IMR-90 (cell line): ENCODE data around the gene HUWE1. TPM values are rescaled to one million over a fixed set of nuclear protein-coding genes. Genes with fewer than 3 reads are reported as not detected.

Source experiments
- ATAC-seq: fragments of 200-7000 bp; cut with Tn5 transposase; 2 replicates; pipeline ENCODE4 v1.9.1; 2020; ENCODE audit warnings: low read depth, mild to moderate bottlenecking, moderate library complexity
- BruUV-seq: library from RNA; stranded (reverse); fragments of 400-500 nt; replicated peaks from 2 replicates; lab custom pipeline; 2021; lab: Mats Ljungman, UMichigan
- CTCF ChIA-PET: fragments of 300-600 bp; formaldehyde crosslinking; extraction: SDS; loops from one replicate; lab custom pipeline; 2021; ENCODE audit warnings: antibody characterized with exemption; lab: Yijun Ruan, JAX
- POLR2A ChIA-PET: fragments of 300-600 bp; sonication (Branson Sonifier 250); formaldehyde crosslinking; loops from one replicate; lab custom pipeline; 2022; ENCODE audit warnings: antibody characterized with exemption; ENCODE audit not compliant: unreplicated experiment; lab: Charles Lee
- DNase-seq: peaks from one replicate; pipeline ENCODE4 v3.0.0; 2013
- H2AFZ ChIP-seq: replicated peaks from 2 replicates; pipeline ENCODE3; 2013; ENCODE audit warnings: low read length, mild to moderate bottlenecking; ENCODE audit not compliant: poor library complexity
- H2AK5ac ChIP-seq: 2 replicates; pipeline ENCODE4 v1.6.1; 2013; ENCODE audit warnings: low read depth, low read length, inconsistent platforms
- H2AK9ac ChIP-seq: replicated peaks from 2 replicates; pipeline ENCODE3; 2013; ENCODE audit warnings: mild to moderate bottlenecking, low read depth, low read length, moderate library complexity; ENCODE audit not compliant: poor library complexity
- H2BK120ac ChIP-seq: 2 replicates; pipeline ENCODE4 v1.6.1; 2013; ENCODE audit warnings: low read depth, low read length, inconsistent platforms
- H2BK15ac ChIP-seq: 3 replicates; pipeline ENCODE4 v1.6.1; 2013; ENCODE audit warnings: low read depth, low read length, inconsistent platforms
- H2BK20ac ChIP-seq: 2 replicates; pipeline ENCODE4 v1.6.1; 2013; ENCODE audit warnings: low read depth, mild to moderate bottlenecking, inconsistent platforms, low read length, moderate library complexity
- H2BK5ac ChIP-seq: 2 replicates; pipeline ENCODE4 v1.6.1; 2013; ENCODE audit warnings: mild to moderate bottlenecking, low read depth, low read length, inconsistent platforms; ENCODE audit not compliant: poor library complexity, severe bottlenecking
- H3K14ac ChIP-seq: replicated peaks from 2 replicates; pipeline ENCODE4 v1.6.1; 2013; ENCODE audit warnings: low read depth, low read length, inconsistent platforms
- H3K18ac ChIP-seq: 2 replicates; pipeline ENCODE4 v1.6.1; 2013; ENCODE audit warnings: low read depth, low read length, control low read depth
- H3K23ac ChIP-seq: 2 replicates; pipeline ENCODE4 v1.6.1; 2013; ENCODE audit warnings: low read depth, low read length, inconsistent platforms
- H3K27ac ChIP-seq: 2 replicates; pipeline ENCODE4 v1.5.1; 2013; ENCODE audit warnings: mild to moderate bottlenecking, control low read depth, low read length; ENCODE audit not compliant: insufficient read depth
- H3K27me3 ChIP-seq: 2 replicates; pipeline ENCODE4 v1.6.1; 2013; ENCODE audit warnings: low read length; ENCODE audit not compliant: control insufficient read depth, insufficient read depth
- H3K36me3 ChIP-seq: 2 replicates; pipeline ENCODE4 v1.6.1; 2013; ENCODE audit warnings: low read length, mixed read lengths; ENCODE audit not compliant: control insufficient read depth, insufficient read depth
- H3K4ac ChIP-seq: 2 replicates; pipeline ENCODE4 v1.6.1; 2013; ENCODE audit warnings: low read depth, low read length, inconsistent platforms
- H3K4me1 ChIP-seq: 2 replicates; pipeline ENCODE4 v1.6.1; 2013; ENCODE audit warnings: low read length, mixed read lengths; ENCODE audit not compliant: control insufficient read depth, insufficient read depth
- H3K4me2 ChIP-seq: 2 replicates; pipeline ENCODE4 v1.6.1; 2013; ENCODE audit warnings: low read depth, mild to moderate bottlenecking, control low read depth, low read length, moderate library complexity
- H3K4me3 ChIP-seq: 2 replicates; pipeline ENCODE4 v1.5.1; 2013; ENCODE audit warnings: low read depth, mild to moderate bottlenecking, control low read depth, low read length, moderate library complexity; ENCODE audit not compliant: insufficient read depth
- H3K56ac ChIP-seq: 2 replicates; pipeline ENCODE4 v1.6.1; 2013; ENCODE audit warnings: low read length, inconsistent platforms; ENCODE audit not compliant: insufficient read depth; ENCODE audit errors: extremely low read depth
- H3K79me1 ChIP-seq, 2 experiments: 2 replicates each; pipeline ENCODE4 v1.6.1; 2013; ENCODE audit warnings: low read length in 2 of 2, inconsistent platforms in 1 of 2, low read depth in 1 of 2
- H3K9ac ChIP-seq: 2 replicates; pipeline ENCODE4 v1.6.1; 2013; ENCODE audit warnings: low read depth, low read length, control low read depth
- H3K9me1 ChIP-seq: 2 replicates; pipeline ENCODE4 v1.6.1; 2013; ENCODE audit warnings: low read length, inconsistent platforms; ENCODE audit not compliant: insufficient read depth
- H3K9me3 ChIP-seq: 2 replicates; pipeline ENCODE4 v1.6.1; 2013; ENCODE audit warnings: low read length; ENCODE audit not compliant: control insufficient read depth, insufficient read depth
- H4K20me1 ChIP-seq: 2 replicates; pipeline ENCODE4 v1.6.1; 2013; ENCODE audit warnings: low read length, inconsistent platforms; ENCODE audit not compliant: insufficient read depth
- H4K5ac ChIP-seq: 2 replicates; pipeline ENCODE4 v1.6.1; 2013; ENCODE audit warnings: mild to moderate bottlenecking, low read depth, low read length, control low read depth
- H4K8ac ChIP-seq, 2 experiments: 2 replicates each; pipeline ENCODE4 v1.6.1; 2013; ENCODE audit warnings: low read depth in 2 of 2, low read length in 2 of 2, control low read depth in 1 of 2, inconsistent platforms in 1 of 2
- H4K91ac ChIP-seq: 2 replicates; pipeline ENCODE4 v1.6.1; 2013; ENCODE audit warnings: low read depth, low read length, inconsistent platforms; ENCODE audit not compliant: insufficient read depth
- BHLHE40 ChIP-seq: fragments of 150-350 bp; IDR thresholded peaks from 2 replicates; pipeline ENCODE4 v1.6.1; 2016; ENCODE audit warnings: mild to moderate bottlenecking, low read depth, low read length
- CEBPB ChIP-seq: IDR thresholded peaks from 2 replicates; pipeline ENCODE4 v1.6.1; 2012; ENCODE audit warnings: low read depth, low read length, improper control_type of control experiment
- CHD1 ChIP-seq: IDR thresholded peaks from 2 replicates; pipeline ENCODE4 v1.6.1; 2012; ENCODE audit warnings: low read depth, low read length, improper control_type of control experiment
- FOS ChIP-seq: fragments of 150-350 bp; IDR thresholded peaks from 2 replicates; pipeline ENCODE4 v1.6.1; 2016; ENCODE audit warnings: low read depth, low read length
- MAFK ChIP-seq: IDR thresholded peaks from 2 replicates; pipeline ENCODE4 v1.6.1; 2012; ENCODE audit warnings: low read depth, low read length, improper control_type of control experiment
- MAZ ChIP-seq: IDR thresholded peaks from 2 replicates; pipeline ENCODE4 v1.6.1; 2012; ENCODE audit warnings: low read depth, mild to moderate bottlenecking, low read length, improper control_type of control experiment, moderate library complexity, borderline replicate concordance
- MXI1 ChIP-seq: IDR thresholded peaks from 2 replicates; pipeline ENCODE4 v1.6.1; 2012; ENCODE audit warnings: low read depth, mild to moderate bottlenecking, low read length, moderate library complexity, borderline replicate concordance
- POLR2A ChIP-seq: IDR thresholded peaks from 2 replicates; pipeline ENCODE4 v1.6.1; 2012; ENCODE audit warnings: mild to moderate bottlenecking, low read depth, low read length
- RAD21 ChIP-seq: IDR thresholded peaks from 2 replicates; pipeline ENCODE4 v1.6.1; 2012; ENCODE audit warnings: low read length, improper control_type of control experiment
- RCOR1 ChIP-seq: IDR thresholded peaks from 2 replicates; pipeline ENCODE4 v1.6.1; 2012; ENCODE audit warnings: mild to moderate bottlenecking, low read length, improper control_type of control experiment; ENCODE audit not compliant: insufficient replicate concordance
- RFX5 ChIP-seq: IDR thresholded peaks from 2 replicates; pipeline ENCODE4 v1.8.0; 2012; ENCODE audit warnings: low read depth, mild to moderate bottlenecking, low read length, moderate library complexity
- SMC3 ChIP-seq: fragments of 150-350 bp; IDR thresholded peaks from 2 replicates; pipeline ENCODE4 v1.6.1; 2016; ENCODE audit warnings: low read depth, mild to moderate bottlenecking, antibody characterized with exemption, low read length, moderate library complexity
- WGBS, 2 experiments: methylation state at CpG; one replicate each; pipeline versions ENCODE4 v1.1.5 to v1.1.7; 2013; ENCODE audit warnings: missing lambda C conversion rate in 2 of 2; ENCODE audit not compliant: insufficient read length in 1 of 2; ENCODE audit errors: extremely low coverage in 2 of 2; 5-methylcytosine and 5-hydroxymethylcytosine counted together
- dilution Hi-C: fragments of 300-500 bp; cut with HindIII; formaldehyde crosslinking; loops from one replicate; pipeline ENCODE4 v1.14.3; 2018; ENCODE audit warnings: low sequenced_read_pairs; ENCODE audit not compliant: unreplicated experiment
- in situ Hi-C: fragments of 300-500 bp; cut with MboI; formaldehyde crosslinking; loops from 3 replicates; pipeline ENCODE4 v1.14.3; 2019; ENCODE audit warnings: low sequenced_read_pairs, inconsistent platforms, mixed read lengths
- intact Hi-C: fragments of 100-400 bp; cut with micrococcal nuclease; formaldehyde crosslinking; loops from 2 replicates; pipeline ENCODE4 v1.10.0; 2022
- polyA plus RNA-seq, 3 experiments: library from polyadenylated mRNA; depleted of rRNA; stranded (reverse); fragments of >200 nt; gene quantifications; 2 replicates each; pipeline ENCODE4 v1.2.3, GENCODE V29; 2012; ENCODE audit warnings: low replicate concordance in 1 of 3
- total RNA-seq: library from RNA; depleted of rRNA; stranded (reverse); fragments of >200 nt; gene quantifications from 2 replicates; pipeline ENCODE4 v1.2.3, GENCODE V29; 2012
- TF ChIP-seq, protein P1 (sequence below): fragments of 150-350 bp; IDR thresholded peaks from 2 replicates; pipeline ENCODE4 v1.6.1; 2016; ENCODE audit warnings: low read depth, mild to moderate bottlenecking, low read length, moderate library complexity, borderline replicate concordance
- TF ChIP-seq, protein P2 (sequence below): conservative IDR thresholded peaks from 2 replicates; pipeline ENCODE4 v1.5.1; 2012; ENCODE audit warnings: mild to moderate bottlenecking, low read depth, low read length, improper control_type of control experiment
- TF ChIP-seq, protein P3 (sequence below): fragments of 150-350 bp; IDR thresholded peaks from 2 replicates; pipeline ENCODE4 v1.6.1; 2017; ENCODE audit warnings: mild to moderate bottlenecking, antibody characterized with exemption, low read length, low read depth

HUWE1 gene
- total and polyA plus RNA-seq, 2 of the 4 experiments (the other 2 are of a cell fraction): 47.6 to 57.7 TPM

DNA sequence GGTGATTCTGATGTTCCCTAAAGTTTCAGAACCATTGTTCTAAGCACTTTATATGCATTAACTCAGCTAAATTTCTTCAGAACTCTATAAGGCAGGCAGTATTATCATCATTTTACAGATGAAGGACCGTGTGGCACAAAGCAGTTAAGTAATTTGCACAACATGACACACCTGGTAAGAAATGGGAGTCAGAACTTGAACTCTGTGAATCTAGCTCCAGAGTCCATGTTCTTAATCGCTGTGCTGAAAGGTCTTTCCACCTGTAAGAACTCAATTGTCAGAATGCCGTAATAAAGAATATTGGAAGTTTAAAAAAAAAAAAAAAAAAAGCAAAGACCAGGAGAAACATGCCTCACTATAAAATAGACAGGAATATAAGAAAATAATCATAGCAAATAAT lies 9.2 kb downstream of the HUWE1 start:
- no peak for ATAC-seq
- POLR2A ChIA-PET: no interaction called here
- intact Hi-C loops: no loop called here

More for the DNA sequence above, 9.2 kb downstream of the HUWE1 start:
- Histone ChIP-seq H2BK5ac (no peak overlapping the region), H2AFZ (no peak overlapping the region), H3K36me3 (peaks cover 9% of the 10 kb centered on the region), H3K9ac (no peak overlapping the region), H3K27ac (no peak overlapping the region), H3K23ac (no peak overlapping the region), H3K56ac (no peak overlapping the region), H3K4ac (no peak overlapping the region), H2AK5ac (no peak overlapping the region), H2BK15ac (no peak overlapping the region), H3K9me1 (no peaks in the 10 kb centered on the region), H4K20me1 (peaks cover 33% of the 10 kb centered on the region; the same call in 1 of the 2 replicates), H3K14ac (no peak overlapping the region), H2BK120ac (no peak overlapping the region), H2BK20ac (no peak overlapping the region), H3K9me3 (no peaks in the 10 kb centered on the region), H4K91ac (no peak overlapping the region), H3K18ac (no peak overlapping the region), H4K5ac (no peak overlapping the region), H3K4me3 (no peak overlapping the region), H3K4me1 (no peaks in the 10 kb centered on the region), H3K79me1 (peaks cover 2 to 5% of the 10 kb centered on the region in 2 experiments; a peak in 3 of 4 replicates), H4K8ac (no peak overlapping the region), H2AK9ac (no peak overlapping the region), H3K27me3 (no peaks in the 10 kb centered on the region), H3K4me2 (no peak overlapping the region)
- CTCF ChIA-PET: interaction anchor here (0.6 kb wide), 1 partner anchor 140 kb away, joined by 3 read pairs; no protein-coding TSS in a partner anchor
- no TSS peak for BruUV-seq
- TF ChIP-seq CEBPB: no peak
- TF ChIP-seq RAD21: no peak
- no peak for TF ChIP-seq MAFK
- TF ChIP-seq, protein P1, sequence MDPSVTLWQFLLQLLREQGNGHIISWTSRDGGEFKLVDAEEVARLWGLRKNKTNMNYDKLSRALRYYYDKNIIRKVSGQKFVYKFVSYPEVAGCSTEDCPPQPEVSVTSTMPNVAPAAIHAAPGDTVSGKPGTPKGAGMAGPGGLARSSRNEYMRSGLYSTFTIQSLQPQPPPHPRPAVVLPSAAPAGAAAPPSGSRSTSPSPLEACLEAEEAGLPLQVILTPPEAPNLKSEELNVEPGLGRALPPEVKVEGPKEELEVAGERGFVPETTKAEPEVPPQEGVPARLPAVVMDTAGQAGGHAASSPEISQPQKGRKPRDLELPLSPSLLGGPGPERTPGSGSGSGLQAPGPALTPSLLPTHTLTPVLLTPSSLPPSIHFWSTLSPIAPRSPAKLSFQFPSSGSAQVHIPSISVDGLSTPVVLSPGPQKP: no peak
- TF ChIP-seq, protein P2, sequence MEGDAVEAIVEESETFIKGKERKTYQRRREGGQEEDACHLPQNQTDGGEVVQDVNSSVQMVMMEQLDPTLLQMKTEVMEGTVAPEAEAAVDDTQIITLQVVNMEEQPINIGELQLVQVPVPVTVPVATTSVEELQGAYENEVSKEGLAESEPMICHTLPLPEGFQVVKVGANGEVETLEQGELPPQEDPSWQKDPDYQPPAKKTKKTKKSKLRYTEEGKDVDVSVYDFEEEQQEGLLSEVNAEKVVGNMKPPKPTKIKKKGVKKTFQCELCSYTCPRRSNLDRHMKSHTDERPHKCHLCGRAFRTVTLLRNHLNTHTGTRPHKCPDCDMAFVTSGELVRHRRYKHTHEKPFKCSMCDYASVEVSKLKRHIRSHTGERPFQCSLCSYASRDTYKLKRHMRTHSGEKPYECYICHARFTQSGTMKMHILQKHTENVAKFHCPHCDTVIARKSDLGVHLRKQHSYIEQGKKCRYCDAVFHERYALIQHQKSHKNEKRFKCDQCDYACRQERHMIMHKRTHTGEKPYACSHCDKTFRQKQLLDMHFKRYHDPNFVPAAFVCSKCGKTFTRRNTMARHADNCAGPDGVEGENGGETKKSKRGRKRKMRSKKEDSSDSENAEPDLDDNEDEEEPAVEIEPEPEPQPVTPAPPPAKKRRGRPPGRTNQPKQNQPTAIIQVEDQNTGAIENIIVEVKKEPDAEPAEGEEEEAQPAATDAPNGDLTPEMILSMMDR: no peak
- TF ChIP-seq POLR2A: no peak
- no peak for TF ChIP-seq MXI1
- no peak for TF ChIP-seq RFX5
- TF ChIP-seq BHLHE40: no peak
- TF ChIP-seq SMC3: no peak
- TF ChIP-seq RCOR1: no peak
- TF ChIP-seq FOS: no peak
- TF ChIP-seq MAZ: no peak
- TF ChIP-seq, protein P3, sequence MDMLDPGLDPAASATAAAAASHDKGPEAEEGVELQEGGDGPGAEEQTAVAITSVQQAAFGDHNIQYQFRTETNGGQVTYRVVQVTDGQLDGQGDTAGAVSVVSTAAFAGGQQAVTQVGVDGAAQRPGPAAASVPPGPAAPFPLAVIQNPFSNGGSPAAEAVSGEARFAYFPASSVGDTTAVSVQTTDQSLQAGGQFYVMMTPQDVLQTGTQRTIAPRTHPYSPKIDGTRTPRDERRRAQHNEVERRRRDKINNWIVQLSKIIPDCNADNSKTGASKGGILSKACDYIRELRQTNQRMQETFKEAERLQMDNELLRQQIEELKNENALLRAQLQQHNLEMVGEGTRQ: no peak
- TF ChIP-seq CHD1: no peak
- in situ Hi-C loops (no loop called here), dilution Hi-C loops (no loop called here)
- WGBS, 2 experiments: no CpG with 5 or more reads among the region's 3 CpGs
- no peak for DNase-seq
